ENCODE measurements around the gene SLC24A1.

SLC24A1 gene

GRCh38 chr15:65621638-65622037 lies at the start of gene SLC24A1:
Gene SLC24A1 (plus strand): TSS chr15:65621938. CDS start chr15:65624081, 2,143 bp downstream.
- no peak for DNase-seq (ENCODE audit: insufficient read length, low spot score)
- no peak for FAIRE-seq
- TF ChIP-seq CTCF (IDR thresholded peaks at IDR 0.05; ENCODE audit: insufficient read depth, missing control alignments) = no peak

GRCh38 chr15:65571971-65572370 lies 49.8 kb upstream of the SLC24A1 start:
- no peak for TF ChIP-seq CTCF (IDR thresholded peaks at IDR 0.05; ENCODE audit: insufficient read depth, missing control alignments)
- FAIRE-seq = no peak

GRCh38 chr15:65576664-65577063 lies 45.1 kb upstream of the SLC24A1 start:
- TF ChIP-seq CTCF (IDR thresholded peaks at IDR 0.05; ENCODE audit: insufficient read depth, missing control alignments) = no peak
- DNase-seq (ENCODE audit: insufficient read length, low spot score) (no peak), FAIRE-seq (no peak)

More at GRCh38 chr15:65571971-65572370, 49.8 kb upstream of the SLC24A1 start:
- DNase-seq (ENCODE audit: insufficient read length, low spot score) = no peak

GRCh38 chr15:65577129-65577996 lies 44.4 kb upstream of the SLC24A1 start:
- FAIRE-seq = no peak
- DNase-seq (ENCODE audit: insufficient read length, low spot score) = no peak
- no peak for TF ChIP-seq CTCF (IDR thresholded peaks at IDR 0.05; ENCODE audit: insufficient read depth, missing control alignments)

GRCh38 chr15:65578904-65579728 lies 42.6 kb upstream of the SLC24A1 start:
- no peak for TF ChIP-seq CTCF (IDR thresholded peaks at IDR 0.05; ENCODE audit: insufficient read depth, missing control alignments)
- DNase-seq (ENCODE audit: insufficient read length, low spot score) (no peak), FAIRE-seq (no peak)

- DNase-seq (ENCODE audit: insufficient read length, low spot score) (no peak), FAIRE-seq (no peak)
- no peak for TF ChIP-seq CTCF (IDR thresholded peaks at IDR 0.05; ENCODE audit: insufficient read depth, missing control alignments)
Measured at GRCh38 chr15:65579762-65580161, 42.0 kb upstream of the SLC24A1 start.
